ENCODE results near the gene VIPAS39.

VIPAS39 gene

DNA sequence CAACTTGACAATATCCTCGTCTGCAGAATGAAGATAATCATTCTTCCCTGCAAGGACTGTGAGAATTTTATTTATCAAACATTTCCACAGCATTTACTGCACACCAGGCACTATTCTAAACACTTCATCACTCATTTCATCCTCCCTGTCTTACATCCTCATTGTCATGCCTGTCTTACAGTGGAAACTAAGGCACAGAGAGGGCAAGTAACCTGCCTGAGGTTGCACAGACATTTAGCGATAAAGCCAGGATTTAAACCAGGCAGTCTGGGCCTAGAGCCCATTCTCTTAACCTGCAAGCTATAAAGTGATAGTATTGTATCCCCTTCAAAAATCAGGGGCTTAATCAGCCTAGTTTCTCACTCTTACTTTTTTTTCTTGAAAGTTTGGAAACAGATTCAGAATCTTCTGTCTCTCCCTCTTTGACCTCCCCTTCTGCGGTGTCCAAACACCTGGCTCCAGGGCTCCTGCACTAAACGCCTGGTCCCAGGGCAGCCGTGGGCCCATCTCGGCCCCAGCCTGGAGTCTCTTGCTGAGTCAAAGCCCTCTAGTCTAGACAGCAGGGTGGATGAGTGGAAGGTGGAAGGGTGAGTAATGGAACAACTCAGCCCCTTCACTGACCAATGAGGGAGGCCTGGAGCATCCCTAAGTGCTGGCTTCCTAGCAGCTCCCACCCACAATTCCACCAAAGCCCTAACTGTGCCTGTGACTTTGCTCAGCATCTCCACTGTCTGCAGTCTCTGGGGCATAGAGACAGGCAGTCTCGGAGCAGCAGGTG, 28.7 kb upstream of the VIPAS39 start:
- ChIA-PET POLR2A (no interaction called here), CTCF (no interaction called here)
- TF ChIP-seq L3MBTL2 (conservative IDR thresholded peaks at IDR 0.05): no peak
- no peak for TF ChIP-seq HDGF (IDR thresholded peaks at IDR 0.05; ENCODE audit: borderline replicate concordance)
- no peak for TF ChIP-seq FOXM1 (IDR thresholded peaks at IDR 0.05; ENCODE audit: borderline replicate concordance)
- no peak for TF ChIP-seq SUZ12 (IDR thresholded peaks at IDR 0.05)
- TF ChIP-seq CTBP1 (IDR thresholded peaks at IDR 0.05; ENCODE audit: borderline replicate concordance): no peak
- TF ChIP-seq LEF1 (IDR thresholded peaks at IDR 0.05; ENCODE audit: borderline replicate concordance): no peak
- TF ChIP-seq FOXA1 (IDR thresholded peaks at IDR 0.05): no peak
- no peak for DNase-seq (ENCODE audit: extremely low spot score)

DNA sequence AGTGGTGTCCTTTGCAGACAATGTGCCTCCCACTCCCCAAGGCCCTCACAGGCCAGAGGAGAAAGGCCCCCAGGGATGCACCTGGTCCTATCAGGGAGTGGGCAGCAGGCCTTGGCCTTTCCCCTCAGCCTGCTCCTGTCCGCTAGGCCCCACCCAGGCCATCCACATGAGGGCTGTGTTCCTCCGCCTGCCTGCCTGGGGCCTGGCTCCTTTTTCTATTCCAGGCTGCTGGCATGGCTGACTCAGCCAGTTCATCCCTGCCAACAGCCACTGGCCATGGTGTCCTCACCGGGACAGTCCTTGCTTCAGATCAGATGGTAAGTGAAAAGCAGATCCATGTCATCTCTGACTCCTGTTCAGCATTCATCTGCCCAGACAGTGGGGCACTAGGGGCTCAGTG, 27.9 kb upstream of the VIPAS39 start:
- TF ChIP-seq ARNT (IDR thresholded peaks at IDR 0.05) (no peak), NFRKB (IDR thresholded peaks at IDR 0.05) (no peak), HDGF (IDR thresholded peaks at IDR 0.05; ENCODE audit: borderline replicate concordance) (no peak), FOXM1 (IDR thresholded peaks at IDR 0.05; ENCODE audit: borderline replicate concordance) (no peak), TARDBP (IDR thresholded peaks at IDR 0.05) (no peak), FOXK2 (IDR thresholded peaks at IDR 0.05) (no peak), ELF4 (IDR thresholded peaks at IDR 0.05) (no peak), ZNF384 (IDR thresholded peaks at IDR 0.05) (no peak)
- DNase-seq (ENCODE audit: extremely low spot score): no peak
- CTCF ChIA-PET: no interaction called here
- POLR2A ChIA-PET: no interaction called here

DNA sequence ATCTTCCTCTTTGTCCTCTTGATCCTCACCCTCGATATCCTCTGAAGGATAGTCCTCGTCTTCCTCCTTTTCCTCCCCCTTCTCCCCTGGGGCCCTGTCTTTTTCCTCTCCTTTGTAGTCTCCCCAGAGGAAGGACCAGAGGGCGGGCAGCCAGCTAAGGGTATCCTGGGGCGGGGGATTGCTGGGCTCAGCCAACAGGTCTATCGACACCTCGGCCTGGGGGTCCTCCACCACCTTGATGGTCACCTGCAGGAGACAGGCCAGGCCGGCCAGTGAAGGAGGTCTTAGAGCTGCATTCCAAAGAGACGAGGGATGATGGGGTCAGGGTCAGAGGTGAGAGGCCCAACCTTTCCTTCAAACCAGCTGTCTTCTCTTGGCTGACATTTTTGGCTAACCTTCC, 25.0 kb upstream of the VIPAS39 start:
- POLR2A ChIA-PET: no interaction called here
- TF ChIP-seq L3MBTL2 (conservative IDR thresholded peaks at IDR 0.05) (no peak), ELF4 (IDR thresholded peaks at IDR 0.05) (no peak), SUZ12 (IDR thresholded peaks at IDR 0.05) (no peak), CTBP1 (IDR thresholded peaks at IDR 0.05; ENCODE audit: borderline replicate concordance) (no peak), FOXK2 (IDR thresholded peaks at IDR 0.05) (no peak), FOXA1 (IDR thresholded peaks at IDR 0.05) (no peak)
- DNase-seq (ENCODE audit: extremely low spot score): no peak
- CTCF ChIA-PET: no interaction called here

DNA sequence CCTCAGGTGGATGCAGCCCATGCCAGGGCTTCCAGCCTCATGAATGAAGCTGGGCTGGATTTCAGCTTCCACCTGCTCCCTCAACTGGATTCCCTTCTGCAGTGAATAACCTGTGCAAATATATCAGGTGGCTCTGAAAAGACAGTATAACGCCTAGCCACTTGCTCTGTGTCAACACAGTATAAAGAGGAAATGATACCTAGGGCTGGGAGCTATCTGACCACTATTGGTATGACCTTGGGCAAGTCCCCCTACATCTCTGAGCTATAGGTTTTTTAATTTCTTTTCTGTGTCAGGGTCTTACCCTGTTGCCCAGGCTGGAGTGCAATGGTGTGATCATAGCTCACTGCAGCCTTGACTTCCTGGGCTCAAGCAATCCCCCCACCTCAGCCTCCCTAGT, 21.4 kb upstream of the VIPAS39 start:
- no peak for TF ChIP-seq FOXM1 (IDR thresholded peaks at IDR 0.05; ENCODE audit: borderline replicate concordance)
- no peak for TF ChIP-seq CTBP1 (IDR thresholded peaks at IDR 0.05; ENCODE audit: borderline replicate concordance)
- TF ChIP-seq NFRKB (IDR thresholded peaks at IDR 0.05): no peak
- no peak for TF ChIP-seq ZNF384 (IDR thresholded peaks at IDR 0.05)
- no peak for TF ChIP-seq ARNT (IDR thresholded peaks at IDR 0.05)
- no peak for TF ChIP-seq TARDBP (IDR thresholded peaks at IDR 0.05)
- TF ChIP-seq SUZ12 (IDR thresholded peaks at IDR 0.05): no peak
- no peak for TF ChIP-seq SP1 (IDR thresholded peaks at IDR 0.05)
- no peak for TF ChIP-seq HDGF (IDR thresholded peaks at IDR 0.05; ENCODE audit: borderline replicate concordance)
- TF ChIP-seq LEF1 (IDR thresholded peaks at IDR 0.05; ENCODE audit: borderline replicate concordance): no peak
- TF ChIP-seq ELF4 (IDR thresholded peaks at IDR 0.05): no peak
- no peak for TF ChIP-seq FOXK2 (IDR thresholded peaks at IDR 0.05)
- TF ChIP-seq, protein P1, sequence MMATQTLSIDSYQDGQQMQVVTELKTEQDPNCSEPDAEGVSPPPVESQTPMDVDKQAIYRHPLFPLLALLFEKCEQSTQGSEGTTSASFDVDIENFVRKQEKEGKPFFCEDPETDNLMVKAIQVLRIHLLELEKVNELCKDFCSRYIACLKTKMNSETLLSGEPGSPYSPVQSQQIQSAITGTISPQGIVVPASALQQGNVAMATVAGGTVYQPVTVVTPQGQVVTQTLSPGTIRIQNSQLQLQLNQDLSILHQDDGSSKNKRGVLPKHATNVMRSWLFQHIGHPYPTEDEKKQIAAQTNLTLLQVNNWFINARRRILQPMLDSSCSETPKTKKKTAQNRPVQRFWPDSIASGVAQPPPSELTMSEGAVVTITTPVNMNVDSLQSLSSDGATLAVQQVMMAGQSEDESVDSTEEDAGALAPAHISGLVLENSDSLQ (IDR thresholded peaks at IDR 0.05): no peak
- no peak for TF ChIP-seq L3MBTL2 (conservative IDR thresholded peaks at IDR 0.05)
- no peak for TF ChIP-seq FOXA1 (IDR thresholded peaks at IDR 0.05)
- TF ChIP-seq BHLHE40 (IDR thresholded peaks at IDR 0.05; ENCODE audit: borderline replicate concordance): no peak
- no peak for DNase-seq (ENCODE audit: extremely low spot score)
- ChIA-PET POLR2A (interaction anchor here (0.9 kb wide), 1 partner anchor 21 kb away, joined by 5 read pairs; the partner anchor contains the start of genes AHSA1 and VIPAS39), CTCF (no interaction called here)

GRCh38 chr14:77478029-77478428, 20.6 kb upstream of the VIPAS39 start:
- DNase-seq (ENCODE audit: extremely low spot score): no peak
- ChIA-PET CTCF (interaction anchor here (0.8 kb wide), 1 partner anchor 19 kb away, joined by 3 read pairs; no protein-coding TSS in a partner anchor), POLR2A (no interaction called here)
- no peak for TF ChIP-seq CTBP1 (IDR thresholded peaks at IDR 0.05; ENCODE audit: borderline replicate concordance)
- no peak for TF ChIP-seq NFRKB (IDR thresholded peaks at IDR 0.05)
- no peak for TF ChIP-seq TARDBP (IDR thresholded peaks at IDR 0.05)
- TF ChIP-seq, protein P1 (IDR thresholded peaks at IDR 0.05): no peak
- no peak for TF ChIP-seq ZNF384 (IDR thresholded peaks at IDR 0.05)
- no peak for TF ChIP-seq FOXM1 (IDR thresholded peaks at IDR 0.05; ENCODE audit: borderline replicate concordance)
- no peak for TF ChIP-seq LEF1 (IDR thresholded peaks at IDR 0.05; ENCODE audit: borderline replicate concordance)
- no peak for TF ChIP-seq BHLHE40 (IDR thresholded peaks at IDR 0.05; ENCODE audit: borderline replicate concordance)
- TF ChIP-seq ARNT (IDR thresholded peaks at IDR 0.05): no peak
- no peak for TF ChIP-seq L3MBTL2 (conservative IDR thresholded peaks at IDR 0.05)
- no peak for TF ChIP-seq FOXK2 (IDR thresholded peaks at IDR 0.05)
- TF ChIP-seq HDGF (IDR thresholded peaks at IDR 0.05; ENCODE audit: borderline replicate concordance): no peak
- TF ChIP-seq ELF4 (IDR thresholded peaks at IDR 0.05): no peak
- no peak for TF ChIP-seq SP1 (IDR thresholded peaks at IDR 0.05)
- TF ChIP-seq SUZ12 (IDR thresholded peaks at IDR 0.05): no peak
- no peak for TF ChIP-seq FOXA1 (IDR thresholded peaks at IDR 0.05)

- DNase-seq (ENCODE audit: extremely low spot score): no peak
- ChIA-PET CTCF (no interaction called here), POLR2A (interaction anchor here (1.0 kb wide), 1 partner anchor 10 kb away, joined by 3 read pairs; no protein-coding TSS in a partner anchor)
- TF ChIP-seq FOXM1 (IDR thresholded peaks at IDR 0.05; ENCODE audit: borderline replicate concordance): no peak
- no peak for TF ChIP-seq FOXA1 (IDR thresholded peaks at IDR 0.05)
- no peak for TF ChIP-seq BHLHE40 (IDR thresholded peaks at IDR 0.05; ENCODE audit: borderline replicate concordance)
- TF ChIP-seq LEF1 (IDR thresholded peaks at IDR 0.05; ENCODE audit: borderline replicate concordance): no peak
- no peak for TF ChIP-seq HDGF (IDR thresholded peaks at IDR 0.05; ENCODE audit: borderline replicate concordance)
Observed at GRCh38 chr14:77475432-77476115, 18.2 kb upstream of the VIPAS39 start.
